Measurements from ENCODE around the gene UGCG. TPM values are rescaled to one million over a fixed set of nuclear protein-coding genes. Genes with fewer than 3 reads are reported as not detected.

UGCG gene
- total and polyA plus RNA-seq, 9 of the 15 experiments (the other 6 are each of a cell fraction or from before 2014, with no cell fraction given) = 20.0 to 40.3 (median 29.2) TPM

GRCh38 chr9:111924281-111924680 lies 27.7 kb downstream of the UGCG start (continued):
- TF ChIP-seq LEF1 (IDR thresholded peaks at IDR 0.05) (no peak), NCOA4 (IDR thresholded peaks at IDR 0.05; ENCODE audit: partially characterized antibody) (no peak), ZNF695 (CRISPR knock-in tag; IDR thresholded peaks at IDR 0.05) (no peak), ATF2 (CRISPR knock-in tag; IDR thresholded peaks at IDR 0.05) (no peak), MTA3 (IDR thresholded peaks at IDR 0.05; ENCODE audit: borderline replicate concordance) (no peak)

GRCh38 chr9:111925017-111925770 lies 28.6 kb downstream of the UGCG start:
- H3K4me1 ChIP-seq (replicated peaks in 1 of 2; ENCODE audit: control insufficient read depth in 2 of 2, insufficient read depth in 2 of 2, low read length in 2 of 2) = no peaks in the 10 kb centered on the region
- no peaks in the 10 kb centered on the region for H4K20me1 ChIP-seq (replicated peaks; ENCODE audit: control insufficient read depth, insufficient read depth, low read length)
- no peaks in the 10 kb centered on the region for H3K9me1 ChIP-seq (ENCODE audit: control insufficient read depth, insufficient read depth, low read length)
- peaks cover 63% of the 10 kb centered on the region for H3K36me3 ChIP-seq (ENCODE audit: control insufficient read depth, insufficient read depth, low read length)
- FAIRE-seq = no peak
- no peak overlapping the region for H3K9ac ChIP-seq (ENCODE audit: insufficient read depth in 1 of 2, low read depth in 2 of 2, low read length in 2 of 2)
- ChIA-PET CTCF (ENCODE audit: low intra/inter-chr PET ratio) (no interaction called here), POLR2A (interaction anchor here (0.9 to 1.3 kb wide), 3 partner anchors 10 to 147 kb away, joined by 3 read pairs; no protein-coding TSS in a partner anchor)
- peaks cover 30% of the 10 kb centered on the region for H3K79me2 ChIP-seq (ENCODE audit: control insufficient read depth, insufficient read depth, low read length)
- in situ Hi-C loops (cut with MboI) (no loop called here), intact Hi-C loops (cut with micrococcal nuclease) (no loop called here)
- DNase-seq (ENCODE audit: extremely low read depth in 1 of 4, low spot score in 3 of 4) = no peak
- TF ChIP-seq ZNF639 (CRISPR knock-in tag; conservative IDR thresholded peaks at IDR 0.05 in 1 of 2, IDR thresholded peaks at IDR 0.05 in 1 of 2) (no peak), ATF3 (IDR thresholded peaks at IDR 0.05) (peak; percentile 51; the same call in 1 of the 2 replicates), ATF3 (CRISPR knock-in tag; conservative IDR thresholded peaks at IDR 0.05) (no peak), CEBPB (tag; IDR thresholded peaks at IDR 0.05) (peak; percentile 77), POLR2G (IDR thresholded peaks at IDR 0.05; ENCODE audit: low read depth, low read length) (no peak), CEBPG (CRISPR knock-in tag; IDR thresholded peaks at IDR 0.05) (no peak), CEBPG (tag; conservative IDR thresholded peaks at IDR 0.05 in 1 of 2, IDR thresholded peaks at IDR 0.05 in 1 of 2) (peak; percentile 8 to 59; a peak in 2 of 4 replicates)
- H3K27ac ChIP-seq (ENCODE audit: extremely low read depth, low read depth, low read length) = no peak overlapping the region
- no TSS peak for BruUV-seq (replicated peaks)
- H3K4me2 ChIP-seq (ENCODE audit: insufficient read depth, low read length) = no peak overlapping the region
- no peaks in the 10 kb centered on the region for H3K9me3 ChIP-seq (replicated peaks; ENCODE audit: control insufficient read depth, insufficient read depth, low read depth, low read length)
- no peaks in the 10 kb centered on the region for H3K27me3 ChIP-seq (ENCODE audit: control insufficient read depth in 2 of 2, insufficient read depth in 2 of 2, low read length in 2 of 2)
- no peak overlapping the region for H2AFZ ChIP-seq (ENCODE audit: low read depth, low read length)
- WGBS (ENCODE audit: insufficient coverage, low coverage, missing lambda C conversion rate) = 89% methylated on average over 7 of the region's 7 CpGs
- no peak for ATAC-seq
- H3K4me3 ChIP-seq = no peak overlapping the region
